ENCODE measurements around the gene APRT. TPM values are rescaled to one million over a fixed set of nuclear protein-coding genes. Genes with fewer than 3 reads are reported as not detected.

Gene APRT
- total RNA-seq, 1 donor from 2014 or later: 54.4 TPM

DNA sequence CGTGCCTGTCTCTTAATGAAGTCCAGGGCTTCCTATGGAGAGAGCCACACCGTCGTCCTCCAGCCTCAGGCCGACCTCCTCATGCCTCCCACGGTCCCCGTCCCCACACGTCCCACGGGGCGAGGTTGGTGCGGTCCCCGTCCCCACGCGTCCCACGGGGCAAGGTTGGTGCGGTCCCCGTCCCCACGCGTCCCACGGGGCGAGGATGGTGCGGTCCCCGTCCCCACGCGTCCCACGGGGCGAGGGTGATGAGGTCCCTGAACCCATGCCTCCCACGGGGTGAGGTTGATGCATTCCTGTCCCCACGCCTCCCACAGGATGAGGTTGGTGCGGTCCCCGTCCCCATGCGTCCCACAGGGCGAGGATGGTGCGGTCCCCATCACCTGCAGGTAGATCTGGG, 24.1 kb upstream of the APRT start:
- Mint-ChIP-seq H3K27ac (ENCODE audit: unreplicated experiment) (no peak overlapping the region), H3K4me1 (ENCODE audit: low read depth, unreplicated experiment) (no peaks in the 10 kb centered on the region), H3K27me3 (ENCODE audit: unreplicated experiment) (peaks cover 2% of the 10 kb centered on the region), H3K4me3 (ENCODE audit: unreplicated experiment) (no peak overlapping the region), H3K9me3 (ENCODE audit: unreplicated experiment) (peaks cover 1% of the 10 kb centered on the region), H3K36me3 (ENCODE audit: unreplicated experiment) (no peaks in the 10 kb centered on the region)
- TF ChIP-seq CTCF (IDR thresholded peaks at IDR 0.05; ENCODE audit: partially characterized antibody, unreplicated experiment): no peak
- DNase-seq: no peak

DNA sequence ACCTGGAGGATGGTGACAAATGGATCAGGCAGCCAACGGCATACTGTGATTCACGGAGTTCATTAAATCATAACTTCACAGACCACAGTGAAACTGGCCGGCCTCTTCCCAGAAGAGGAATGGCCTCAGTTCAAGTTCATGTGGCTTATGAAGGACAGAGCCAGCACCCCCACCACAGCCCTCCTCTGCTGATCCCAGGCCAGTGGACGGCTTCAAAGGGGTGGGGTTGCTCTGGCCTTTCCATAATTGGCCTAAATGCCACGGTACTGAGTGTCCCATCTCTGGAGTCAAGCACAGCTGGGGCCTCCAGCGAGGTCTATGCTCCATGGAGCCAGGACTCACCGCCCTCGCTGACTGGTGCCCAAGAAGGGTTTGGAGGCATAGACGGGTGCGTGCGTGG, 23.7 kb upstream of the APRT start:
- H3K27me3 Mint-ChIP-seq (ENCODE audit: unreplicated experiment): peaks cover 2% of the 10 kb centered on the region
- no peaks in the 10 kb centered on the region for H3K36me3 Mint-ChIP-seq (ENCODE audit: unreplicated experiment)
- peaks cover 1% of the 10 kb centered on the region for H3K9me3 Mint-ChIP-seq (ENCODE audit: unreplicated experiment)
- no peak for DNase-seq
- no peak overlapping the region for H3K27ac Mint-ChIP-seq (ENCODE audit: unreplicated experiment)
- TF ChIP-seq CTCF (IDR thresholded peaks at IDR 0.05; ENCODE audit: partially characterized antibody, unreplicated experiment): no peak
- no peaks in the 10 kb centered on the region for H3K4me1 Mint-ChIP-seq (ENCODE audit: low read depth, unreplicated experiment)
- no peak overlapping the region for H3K4me3 Mint-ChIP-seq (ENCODE audit: unreplicated experiment)

- no peaks in the 10 kb centered on the region for H3K36me3 Mint-ChIP-seq (ENCODE audit: unreplicated experiment)
- H3K4me1 Mint-ChIP-seq (ENCODE audit: low read depth, unreplicated experiment): no peaks in the 10 kb centered on the region
- TF ChIP-seq CTCF (IDR thresholded peaks at IDR 0.05; ENCODE audit: partially characterized antibody, unreplicated experiment): no peak
- DNase-seq: no peak
- no peak overlapping the region for H3K4me3 Mint-ChIP-seq (ENCODE audit: unreplicated experiment)
- H3K27ac Mint-ChIP-seq (ENCODE audit: unreplicated experiment): no peak overlapping the region
- H3K9me3 Mint-ChIP-seq (ENCODE audit: unreplicated experiment): peaks cover 1% of the 10 kb centered on the region
- peaks cover 2% of the 10 kb centered on the region for H3K27me3 Mint-ChIP-seq (ENCODE audit: unreplicated experiment)
These were observed 22.9 kb upstream of the APRT start for GRCh38 chr16:88834670-88835069.

- H3K4me3 Mint-ChIP-seq (ENCODE audit: unreplicated experiment): no peak overlapping the region
These were observed 21.4 kb upstream of the APRT start for GRCh38 chr16:88833086-88833485.

DNA sequence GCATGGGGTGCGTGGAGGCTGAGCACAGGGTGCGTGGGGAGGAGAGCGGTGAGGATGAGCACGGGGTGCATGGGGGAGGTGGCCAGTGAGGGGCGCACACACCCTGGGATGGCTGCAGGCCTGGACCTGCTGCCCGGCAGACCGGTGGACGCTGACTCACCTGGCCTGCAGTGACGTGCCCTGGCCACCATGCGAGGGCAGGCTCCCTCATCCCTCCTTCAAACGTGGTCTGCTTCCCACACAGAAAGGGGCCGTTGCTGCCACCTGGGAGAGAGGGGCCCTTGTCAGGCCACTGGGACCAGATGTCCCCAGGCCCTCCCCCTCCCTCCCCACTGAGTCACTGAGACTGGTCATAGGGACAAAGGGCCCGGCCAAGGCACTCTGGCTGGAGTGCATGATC, 20.1 kb upstream of the APRT start:
- TF ChIP-seq CTCF (IDR thresholded peaks at IDR 0.05; ENCODE audit: partially characterized antibody, unreplicated experiment): no peak
- Mint-ChIP-seq H3K36me3 (ENCODE audit: unreplicated experiment) (no peaks in the 10 kb centered on the region), H3K27me3 (ENCODE audit: unreplicated experiment) (peaks cover 2% of the 10 kb centered on the region), H3K4me1 (ENCODE audit: low read depth, unreplicated experiment) (no peaks in the 10 kb centered on the region), H3K4me3 (ENCODE audit: unreplicated experiment) (no peak overlapping the region), H3K27ac (ENCODE audit: unreplicated experiment) (no peak overlapping the region), H3K9me3 (ENCODE audit: unreplicated experiment) (peaks cover 1% of the 10 kb centered on the region)
- no peak for DNase-seq

More at GRCh38 chr16:88833086-88833485, 21.4 kb upstream of the APRT start:
- Mint-ChIP-seq H3K4me1 (ENCODE audit: low read depth, unreplicated experiment) (no peaks in the 10 kb centered on the region), H3K36me3 (ENCODE audit: unreplicated experiment) (no peaks in the 10 kb centered on the region), H3K27ac (ENCODE audit: unreplicated experiment) (no peak overlapping the region), H3K27me3 (ENCODE audit: unreplicated experiment) (peaks cover 2% of the 10 kb centered on the region), H3K9me3 (ENCODE audit: unreplicated experiment) (peaks cover 1% of the 10 kb centered on the region)
- DNase-seq: no peak
- no peak for TF ChIP-seq CTCF (IDR thresholded peaks at IDR 0.05; ENCODE audit: partially characterized antibody, unreplicated experiment)

All from glutamatergic neuron (in vitro differentiated cells).